Prostate gland (tissue), 2 donors: ENCODE results near the gene COL4A2. TPM values are rescaled to one million over a fixed set of nuclear protein-coding genes. Genes with fewer than 3 reads are reported as not detected.

Source experiments
- DNase-seq: peaks from one replicate; pipeline ENCODE4 v3.0.0-alpha.2; 2019; ENCODE audit warnings: low spot score
- H3K27ac ChIP-seq, 2 donors: fragments of 200-600 bp; sonication (generic); 2 replicates each; pipeline ENCODE4 v1.5.1; 2017 to 2019
- H3K27me3 ChIP-seq: fragments of 200-600 bp; sonication (generic); replicated peaks from 2 replicates; pipeline ENCODE4 v1.5.1; 2019; ENCODE audit not compliant: insufficient read depth
- H3K36me3 ChIP-seq, 2 donors: fragments of 200-600 bp; sonication (generic); 1 replicate in 1 of 2; 2 replicates in 1 of 2; pipeline versions ENCODE4 v1.5.1 to v1.8.1; 2017 to 2019
- H3K4me1 ChIP-seq: fragments of 200-600 bp; sonication (generic); replicated peaks from 2 replicates; pipeline ENCODE4 v1.5.1; 2019
- H3K4me3 ChIP-seq, 2 donors: fragments of 200-600 bp; sonication (generic); 2 replicates each; pipeline ENCODE4 v1.5.1; 2017 to 2019
- H3K9me3 ChIP-seq: fragments of 200-600 bp; sonication (generic); 2 replicates; pipeline ENCODE4 v1.5.1; 2017
- POLR2A ChIP-seq: fragments of 450-650 bp; IDR thresholded peaks from one replicate; pipeline ENCODE4 v1.6.1; 2016; ENCODE audit warnings: antibody characterized with exemption, mild to moderate bottlenecking
- POLR2AphosphoS5 ChIP-seq: sonication (generic); formaldehyde crosslinking; IDR thresholded peaks from one replicate; pipeline ENCODE4 v1.6.1; 2017; ENCODE audit warnings: antibody characterized with exemption
- WGBS: methylation state at CpG from one replicate; pipeline ENCODE4 v1.1.5; 2018; 5-methylcytosine and 5-hydroxymethylcytosine counted together
- intact Hi-C: fragments of 100-400 bp; cut with DNase I; formaldehyde crosslinking; loops from one replicate; pipeline ENCODE4 v1.14.2; 2022
- total RNA-seq, 2 donors: library from RNA; depleted of rRNA; stranded (reverse); fragments of >200 nt; gene quantifications; one replicate each; pipeline ENCODE4 v1.1.0, GENCODE V29; 2016
- TF ChIP-seq, protein P1 (sequence below), 4 experiments: fragments of 200-600 bp in 2 of 4; fragments of 450-650 bp in 2 of 4; sonication (generic) in 2 of 4; IDR thresholded peaks; 1 replicate in 3 of 4; 2 replicates in 1 of 4; pipeline ENCODE4 v1.5.1; 2016 to 2019; ENCODE audit warnings: antibody characterized with exemption in 4 of 4, mild to moderate bottlenecking in 2 of 4, moderate library complexity in 2 of 4

The COL4A2 gene
- total RNA-seq, 2 donors from 2014 or later: 82.8 to 193 TPM

DNA sequence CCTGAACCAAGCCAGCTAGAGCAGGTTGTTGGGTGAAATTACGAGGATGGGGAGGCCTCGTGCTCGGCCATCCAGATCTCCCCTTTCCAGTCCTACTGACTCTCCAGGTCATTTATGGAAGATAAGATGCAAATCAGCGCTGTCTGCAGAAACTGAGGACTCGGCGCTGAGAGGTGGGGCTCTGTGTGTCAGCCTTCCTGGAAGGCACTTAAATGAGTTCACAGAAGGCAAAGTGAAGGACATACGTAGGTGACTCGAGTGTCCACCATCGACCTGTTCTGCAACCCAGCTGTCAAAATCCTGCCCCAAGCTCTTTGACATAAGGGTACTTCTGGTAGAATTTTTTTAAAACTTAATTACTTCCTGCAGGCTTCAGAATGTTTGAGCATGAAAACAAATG is 168.0 kb downstream of the COL4A2 start:
- no peaks in the 10 kb centered on the region for H3K9me3 ChIP-seq
- H3K27ac ChIP-seq: no peak overlapping the region
- H3K4me1 ChIP-seq: no peaks in the 10 kb centered on the region
- no peaks in the 10 kb centered on the region for H3K27me3 ChIP-seq
- no peaks in the 10 kb centered on the region for H3K36me3 ChIP-seq
- no peak for DNase-seq
- intact Hi-C loops: no loop called here
- TF ChIP-seq POLR2AphosphoS5 (no peak), POLR2A (no peak)
- TF ChIP-seq, protein P1, sequence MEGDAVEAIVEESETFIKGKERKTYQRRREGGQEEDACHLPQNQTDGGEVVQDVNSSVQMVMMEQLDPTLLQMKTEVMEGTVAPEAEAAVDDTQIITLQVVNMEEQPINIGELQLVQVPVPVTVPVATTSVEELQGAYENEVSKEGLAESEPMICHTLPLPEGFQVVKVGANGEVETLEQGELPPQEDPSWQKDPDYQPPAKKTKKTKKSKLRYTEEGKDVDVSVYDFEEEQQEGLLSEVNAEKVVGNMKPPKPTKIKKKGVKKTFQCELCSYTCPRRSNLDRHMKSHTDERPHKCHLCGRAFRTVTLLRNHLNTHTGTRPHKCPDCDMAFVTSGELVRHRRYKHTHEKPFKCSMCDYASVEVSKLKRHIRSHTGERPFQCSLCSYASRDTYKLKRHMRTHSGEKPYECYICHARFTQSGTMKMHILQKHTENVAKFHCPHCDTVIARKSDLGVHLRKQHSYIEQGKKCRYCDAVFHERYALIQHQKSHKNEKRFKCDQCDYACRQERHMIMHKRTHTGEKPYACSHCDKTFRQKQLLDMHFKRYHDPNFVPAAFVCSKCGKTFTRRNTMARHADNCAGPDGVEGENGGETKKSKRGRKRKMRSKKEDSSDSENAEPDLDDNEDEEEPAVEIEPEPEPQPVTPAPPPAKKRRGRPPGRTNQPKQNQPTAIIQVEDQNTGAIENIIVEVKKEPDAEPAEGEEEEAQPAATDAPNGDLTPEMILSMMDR (IDR thresholded peaks at IDR 0.05): no peak
- 84% methylated on average over 9 of the region's 9 CpGs for WGBS
- no peak overlapping the region for H3K4me3 ChIP-seq

- Histone ChIP-seq H3K9me3 (no peaks in the 10 kb centered on the region), H3K4me3 (no peak overlapping the region), H3K27ac (no peak overlapping the region), H3K36me3 (no peaks in the 10 kb centered on the region), H3K27me3 (no peaks in the 10 kb centered on the region), H3K4me1 (no peaks in the 10 kb centered on the region)
- TF ChIP-seq POLR2A (no peak), POLR2AphosphoS5 (no peak)
- TF ChIP-seq, protein P1 (IDR thresholded peaks at IDR 0.05): no peak
- intact Hi-C loops: no loop called here
- no peak for DNase-seq
- WGBS: 88% methylated on average over 18 of the region's 18 CpGs
These were observed 168.6 kb downstream of the COL4A2 start for GRCh38 chr13:110475550-110476219.

DNA sequence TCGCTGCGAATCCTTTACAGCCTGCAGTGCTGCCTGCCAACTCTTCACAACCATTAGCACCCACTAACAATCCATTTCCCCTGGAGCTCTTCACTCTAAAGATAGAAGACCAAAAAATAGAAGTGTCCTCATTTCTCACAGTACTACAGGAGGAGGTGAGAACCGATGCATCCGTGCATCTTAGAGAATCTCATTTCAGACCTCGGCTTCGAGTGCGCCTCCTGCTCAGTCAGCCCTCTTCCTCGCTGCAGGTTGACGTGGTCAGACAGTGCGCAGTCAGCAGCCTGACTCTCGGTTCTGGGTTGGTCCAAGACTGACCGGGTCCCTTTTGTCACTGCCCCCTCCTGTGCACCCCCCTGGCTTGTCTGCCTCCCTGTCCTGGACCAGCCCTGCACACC is 169.1 kb downstream of the COL4A2 start:
- TF ChIP-seq POLR2A (no peak), POLR2AphosphoS5 (no peak)
- TF ChIP-seq, protein P1 (IDR thresholded peaks at IDR 0.05): no peak
- H3K27ac ChIP-seq: no peak overlapping the region
- H3K4me3 ChIP-seq: no peak overlapping the region
- H3K4me1 ChIP-seq: no peaks in the 10 kb centered on the region
- intact Hi-C loops: no loop called here
- no peaks in the 10 kb centered on the region for H3K9me3 ChIP-seq
- no peaks in the 10 kb centered on the region for H3K36me3 ChIP-seq
- no peaks in the 10 kb centered on the region for H3K27me3 ChIP-seq
- WGBS: 86% methylated on average over 12 of the region's 12 CpGs
- no peak for DNase-seq

GRCh38 chr13:110477706-110478245 is 170.7 kb downstream of the COL4A2 start:
- 86% methylated on average over 4 of the region's 4 CpGs for WGBS
- DNase-seq: no peak
- TF ChIP-seq POLR2AphosphoS5: no peak
- no peak for TF ChIP-seq POLR2A
- TF ChIP-seq, protein P1 (IDR thresholded peaks at IDR 0.05): no peak
- Histone ChIP-seq H3K4me1 (no peaks in the 10 kb centered on the region), H3K36me3 (no peaks in the 10 kb centered on the region), H3K9me3 (no peaks in the 10 kb centered on the region), H3K27ac (no peak overlapping the region), H3K4me3 (no peak overlapping the region), H3K27me3 (no peaks in the 10 kb centered on the region)
- intact Hi-C loops: no loop called here
